Transverse colon (tissue), 4 donors: ENCODE data around the gene RYR3. TPM values are rescaled to one million over a fixed set of nuclear protein-coding genes. Genes with fewer than 3 reads are reported as not detected.

Experiments used
- DNase-seq: peaks from one replicate; pipeline ENCODE4 v3.0.0-alpha.2; 2019
- H3K27ac ChIP-seq, 4 donors: fragments of 200-600 bp; sonication (generic); 2 replicates each; pipeline ENCODE4 v1.5.1; 2016 to 2018; ENCODE audit warnings: inconsistent platforms in 4 of 4
- H3K27me3 ChIP-seq: fragments of 200-600 bp; sonication (generic); 2 replicates; pipeline ENCODE4 v1.5.1; 2017; ENCODE audit warnings: inconsistent platforms
- H3K36me3 ChIP-seq, 4 donors: fragments of 200-600 bp; sonication (generic); 2 replicates each; pipeline ENCODE4 v1.5.1; 2017 to 2019; ENCODE audit warnings: inconsistent platforms in 4 of 4
- H3K4me1 ChIP-seq, 4 donors: fragments of 200-600 bp; sonication (generic); 2 replicates each; pipeline ENCODE4 v1.5.1; 2017 to 2020; ENCODE audit warnings: inconsistent platforms in 4 of 4
- H3K4me3 ChIP-seq, 4 donors: fragments of 200-600 bp; sonication (generic); 1 replicate in 1 of 4; 2 replicates in 3 of 4; pipeline versions ENCODE4 v1.5.1 to v1.6.1; 2017 to 2019; ENCODE audit warnings: inconsistent platforms in 4 of 4
- H3K9me3 ChIP-seq, 2 donors: fragments of 200-600 bp; sonication (generic); 2 replicates each; pipeline ENCODE4 v1.5.1; 2017 to 2019; ENCODE audit warnings: inconsistent platforms in 2 of 2
- EP300 ChIP-seq: sonication (generic); formaldehyde crosslinking; IDR thresholded peaks from one replicate; pipeline ENCODE4 v1.6.1; 2017; ENCODE audit warnings: antibody characterized with exemption, low read depth
- POLR2A ChIP-seq: fragments of 450-650 bp; IDR thresholded peaks from one replicate; pipeline ENCODE4 v1.6.1; 2016; ENCODE audit warnings: antibody characterized with exemption, mild to moderate bottlenecking, moderate library complexity
- POLR2AphosphoS5 ChIP-seq, 3 donors: sonication (generic); formaldehyde crosslinking; IDR thresholded peaks; one replicate each; pipeline ENCODE4 v1.6.1; 2016; ENCODE audit warnings: antibody characterized with exemption in 3 of 3
- WGBS, 2 donors: methylation state at CpG; one replicate each; pipeline ENCODE4 v1.1.5; 2018; ENCODE audit warnings: low coverage in 1 of 2; 5-methylcytosine and 5-hydroxymethylcytosine counted together
- in situ Hi-C, 4 donors: fragments of 200-750 bp; cut with MboI; loops; one replicate each; pipeline versions ENCODE4 v1.15.0 to v1.15.1; 2017; ENCODE audit warnings: low sequenced_read_pairs in 3 of 4, low pct_ligation_motif_present in 1 of 4, low pct_unique_long_range_greater_than_20kb in 1 of 4
- intact Hi-C: fragments of 100-400 bp; cut with DNase I; formaldehyde crosslinking; loops from one replicate; pipeline ENCODE4 v1.15.1; 2023; ENCODE audit warnings: low total_unique reads
- total RNA-seq, 4 donors: library from RNA; depleted of rRNA; stranded (reverse); fragments of >200 nt; gene quantifications; one replicate each; pipeline ENCODE4 v1.1.0, GENCODE V29; 2016
- TF ChIP-seq, protein P1 (sequence below), 5 experiments: fragments of 200-600 bp in 3 of 5; fragments of 450-650 bp in 2 of 5; sonication (generic) in 3 of 5; IDR thresholded peaks; 1 replicate in 2 of 5; 2 replicates in 3 of 5; pipeline ENCODE4 v1.5.1; 2016 to 2017; ENCODE audit warnings: antibody characterized with exemption in 5 of 5, inconsistent platforms in 3 of 5, mild to moderate bottlenecking in 2 of 5, moderate library complexity in 1 of 5

RYR3 gene
- total RNA-seq, 4 donors from 2014 or later, result 0.96 to 9.7 (median 5.4) TPM

DNA sequence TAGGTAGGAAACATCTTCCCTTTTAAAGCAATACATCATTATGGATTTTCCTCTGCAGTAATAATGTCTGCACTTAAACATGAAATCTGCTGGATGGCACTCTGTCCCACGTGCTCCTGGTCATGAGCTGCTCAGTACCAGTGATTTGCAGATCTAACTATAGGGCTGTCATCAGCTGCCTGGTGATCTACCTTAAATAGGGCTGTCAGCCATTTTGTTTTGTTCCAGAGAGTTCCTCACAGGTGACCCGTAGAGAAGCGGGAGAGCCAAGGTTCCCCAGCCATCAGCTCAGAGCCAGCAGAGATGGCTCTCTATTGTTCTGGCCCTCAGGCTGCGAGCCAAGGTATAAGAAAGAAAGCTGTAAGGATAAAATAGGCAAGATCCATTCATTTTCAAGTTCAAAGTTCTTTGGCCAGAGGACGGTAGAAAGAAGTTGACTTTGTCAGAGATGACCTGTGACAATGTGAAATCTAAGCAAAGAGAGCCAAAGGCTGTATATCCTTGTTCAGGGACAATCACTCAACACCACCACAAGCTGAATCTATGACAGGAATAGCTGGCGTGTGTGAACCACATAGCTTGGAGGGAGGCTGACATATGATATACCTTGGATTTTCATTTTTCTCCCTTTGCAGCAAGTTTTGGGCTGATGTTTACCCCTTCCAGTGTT, 156.5 kb downstream of the RYR3 start:
- no peak for DNase-seq
- Histone ChIP-seq H3K27ac (no peak overlapping the region), H3K27me3 (no peaks in the 10 kb centered on the region), H3K36me3 (no peaks in the 10 kb centered on the region), H3K9me3 (no peaks in the 10 kb centered on the region), H3K4me1 (no peaks in the 10 kb centered on the region), H3K4me3 (no peak overlapping the region)
- intact Hi-C loops (no loop called here), in situ Hi-C loops (no loop called here)
- TF ChIP-seq POLR2AphosphoS5 (IDR thresholded peaks at IDR 0.05) (no peak), POLR2A (no peak), EP300 (no peak)
- TF ChIP-seq, protein P1, sequence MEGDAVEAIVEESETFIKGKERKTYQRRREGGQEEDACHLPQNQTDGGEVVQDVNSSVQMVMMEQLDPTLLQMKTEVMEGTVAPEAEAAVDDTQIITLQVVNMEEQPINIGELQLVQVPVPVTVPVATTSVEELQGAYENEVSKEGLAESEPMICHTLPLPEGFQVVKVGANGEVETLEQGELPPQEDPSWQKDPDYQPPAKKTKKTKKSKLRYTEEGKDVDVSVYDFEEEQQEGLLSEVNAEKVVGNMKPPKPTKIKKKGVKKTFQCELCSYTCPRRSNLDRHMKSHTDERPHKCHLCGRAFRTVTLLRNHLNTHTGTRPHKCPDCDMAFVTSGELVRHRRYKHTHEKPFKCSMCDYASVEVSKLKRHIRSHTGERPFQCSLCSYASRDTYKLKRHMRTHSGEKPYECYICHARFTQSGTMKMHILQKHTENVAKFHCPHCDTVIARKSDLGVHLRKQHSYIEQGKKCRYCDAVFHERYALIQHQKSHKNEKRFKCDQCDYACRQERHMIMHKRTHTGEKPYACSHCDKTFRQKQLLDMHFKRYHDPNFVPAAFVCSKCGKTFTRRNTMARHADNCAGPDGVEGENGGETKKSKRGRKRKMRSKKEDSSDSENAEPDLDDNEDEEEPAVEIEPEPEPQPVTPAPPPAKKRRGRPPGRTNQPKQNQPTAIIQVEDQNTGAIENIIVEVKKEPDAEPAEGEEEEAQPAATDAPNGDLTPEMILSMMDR (IDR thresholded peaks at IDR 0.05), result no peak
- 75 to 82% methylated on average over 6 of the region's 6 CpGs for WGBS, 2 donors

DNA sequence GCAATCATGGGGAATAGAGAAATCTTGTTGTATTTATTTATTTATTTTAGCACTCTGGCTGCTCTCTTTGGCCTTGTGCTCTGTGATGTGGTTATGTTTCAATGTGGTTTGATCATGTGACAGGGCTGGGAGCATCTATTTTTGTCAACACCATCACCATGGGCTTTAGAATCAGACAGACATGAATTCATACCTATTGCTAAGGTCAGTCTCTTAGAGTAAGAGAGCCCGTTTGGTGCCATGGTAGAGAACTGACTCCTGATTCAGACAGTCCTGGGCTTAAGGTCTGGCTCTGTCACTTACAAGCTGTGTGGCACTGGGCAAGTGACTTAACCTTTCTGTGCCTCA, 157.0 kb downstream of the RYR3 start:
- Histone ChIP-seq H3K4me3 (no peak overlapping the region), H3K36me3 (no peaks in the 10 kb centered on the region), H3K4me1 (no peaks in the 10 kb centered on the region), H3K9me3 (no peaks in the 10 kb centered on the region), H3K27ac (no peak overlapping the region), H3K27me3 (no peaks in the 10 kb centered on the region)
- TF ChIP-seq POLR2AphosphoS5 (IDR thresholded peaks at IDR 0.05), result no peak
- no peak for TF ChIP-seq EP300
- no peak for TF ChIP-seq POLR2A
- TF ChIP-seq, protein P1 (IDR thresholded peaks at IDR 0.05), result no peak
- intact Hi-C loops, result no loop called here
- in situ Hi-C loops, result no loop called here
- DNase-seq, result no peak
- 57 to 67% methylated on average over 1 of the region's 1 CpG for WGBS, 2 donors

DNA sequence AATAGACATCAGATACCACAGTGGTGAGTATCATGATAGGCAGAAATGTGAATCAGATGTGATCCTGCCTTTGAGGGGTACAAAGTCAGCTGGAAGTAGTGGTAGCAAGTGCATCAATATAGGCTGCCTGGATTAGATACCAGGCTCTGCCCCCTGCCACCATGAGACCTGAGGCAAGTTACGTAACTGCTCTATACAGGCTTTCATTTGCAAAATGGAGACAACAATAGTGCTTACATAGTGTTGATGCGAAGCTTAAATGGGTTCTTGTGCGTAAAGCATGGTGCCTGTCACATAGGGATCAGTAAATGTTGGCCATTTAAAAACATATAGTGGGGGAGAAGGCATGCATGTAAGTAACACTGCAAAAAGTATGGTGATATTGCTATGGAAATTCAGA, 158.0 kb downstream of the RYR3 start:
- Histone ChIP-seq H3K27ac (no peak overlapping the region), H3K4me3 (no peak overlapping the region), H3K9me3 (no peaks in the 10 kb centered on the region), H3K27me3 (no peaks in the 10 kb centered on the region), H3K4me1 (no peaks in the 10 kb centered on the region), H3K36me3 (no peaks in the 10 kb centered on the region)
- TF ChIP-seq POLR2A (no peak), POLR2AphosphoS5 (IDR thresholded peaks at IDR 0.05) (no peak), EP300 (no peak)
- TF ChIP-seq, protein P1 (IDR thresholded peaks at IDR 0.05), result no peak
- DNase-seq, result no peak
- in situ Hi-C loops (no loop called here), intact Hi-C loops (no loop called here)
- 93% methylated on average over 3 of the region's 3 CpGs; no CpG with 5 or more reads in 1 of the 2 donors for WGBS, 2 donors

DNA sequence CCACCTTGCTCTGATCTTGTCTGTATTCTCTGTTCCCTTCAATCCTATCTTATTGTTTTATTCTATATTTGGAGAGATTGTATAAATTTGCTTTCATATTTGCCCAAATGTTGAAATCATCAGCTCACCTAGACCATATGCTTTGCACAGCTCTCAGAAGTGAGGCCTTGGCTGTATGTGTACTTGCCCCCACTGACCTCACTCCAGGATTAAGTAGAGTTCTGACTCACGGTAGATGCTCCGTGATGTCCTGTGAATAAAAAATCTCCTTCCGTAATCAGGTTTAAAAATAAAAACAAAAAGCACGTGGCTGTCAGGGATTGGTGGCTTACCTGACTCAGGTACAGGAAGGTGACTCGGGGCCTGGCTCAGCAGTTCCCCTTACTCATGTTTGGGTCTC, 162.2 kb downstream of the RYR3 start:
- no peaks in the 10 kb centered on the region for H3K9me3 ChIP-seq
- TF ChIP-seq POLR2AphosphoS5 (IDR thresholded peaks at IDR 0.05) (no peak), POLR2A (no peak), EP300 (no peak)
- TF ChIP-seq, protein P1 (IDR thresholded peaks at IDR 0.05), result no peak
- in situ Hi-C loops, result no loop called here
- no peaks in the 10 kb centered on the region for H3K36me3 ChIP-seq
- no peak overlapping the region for H3K4me3 ChIP-seq
- no peaks in the 10 kb centered on the region for H3K27me3 ChIP-seq
- no peak for DNase-seq
- H3K27ac ChIP-seq, result no peak overlapping the region
- no peaks in the 10 kb centered on the region for H3K4me1 ChIP-seq
- WGBS, 2 donors, result 87 to 100% methylated on average over 1 to 5 of the region's 5 CpGs
- intact Hi-C loops, result no loop called here
